Uterus (tissue), 4 donors: Measurements from ENCODE around the gene KLF11. TPM values are rescaled to one million over a fixed set of nuclear protein-coding genes. Genes with fewer than 3 reads are reported as not detected.

Experiments
- DNase-seq, 2 donors: peaks; one replicate each; pipeline ENCODE4 v3.0.0-alpha.2; 2019 to 2020
- H3K27ac ChIP-seq, 2 donors: fragments of 200-600 bp; sonication (generic); 1 replicate in 1 of 2; 2 replicates in 1 of 2; pipeline ENCODE4 v1.5.1; 2016 to 2018
- H3K27me3 ChIP-seq, 2 donors: fragments of 200-600 bp; sonication (generic); one replicate each; pipeline ENCODE4 v1.5.1; 2018 to 2019; ENCODE audit warnings: control low read depth in 1 of 2
- H3K36me3 ChIP-seq, 2 donors: fragments of 200-600 bp; sonication (generic); one replicate each; pipeline ENCODE4 v1.5.1; 2019; ENCODE audit warnings: control low read depth in 1 of 2
- H3K4me1 ChIP-seq, 2 donors: fragments of 200-600 bp; sonication (generic); one replicate each; pipeline ENCODE4 v1.5.1; 2018 to 2019; ENCODE audit warnings: control low read depth in 1 of 2
- H3K4me3 ChIP-seq, 2 donors: fragments of 200-600 bp; sonication (generic); 1 replicate in 1 of 2; 2 replicates in 1 of 2; pipeline ENCODE4 v1.5.1; 2018 to 2019; ENCODE audit warnings: mild to moderate bottlenecking in 1 of 2
- H3K9me3 ChIP-seq, 2 donors: fragments of 200-600 bp; sonication (generic); one replicate each; pipeline ENCODE4 v1.5.1; 2019; ENCODE audit warnings: control low read depth in 1 of 2
- CTCF ChIP-seq, 4 experiments: fragments of 200-600 bp in 2 of 4; fragments of 450-650 bp in 2 of 4; sonication (generic) in 2 of 4; IDR thresholded peaks; one replicate each; pipeline ENCODE4 v1.5.1; 2016 to 2019; ENCODE audit warnings: antibody characterized with exemption in 4 of 4, mild to moderate bottlenecking in 2 of 4, moderate library complexity in 1 of 4
- POLR2A ChIP-seq, 2 donors: fragments of 450-650 bp; IDR thresholded peaks; one replicate each; pipeline ENCODE4 v1.6.1; 2016; ENCODE audit warnings: antibody characterized with exemption in 2 of 2, mild to moderate bottlenecking in 1 of 2, moderate library complexity in 1 of 2
- intact Hi-C: fragments of 100-400 bp; cut with DNase I; formaldehyde crosslinking; loops from one replicate; pipeline ENCODE4 v1.15.1; 2023; ENCODE audit warnings: low total_unique reads
- total RNA-seq, 4 donors: library from RNA; depleted of rRNA in 3 of 4; stranded (reverse); fragments of >200 nt in 3 of 4; gene quantifications; one replicate each; pipeline versions ENCODE4 v1.1.0 to v1.2.4, GENCODE V29; 2014 to 2023
- donor health status: DM: yes; HTN: yes; CAD: no.

KLF11 gene
- total RNA-seq, 4 donors from 2014 or later: 23.4 to 49.9 (median 31.7) TPM

- no peak for TF ChIP-seq POLR2A (IDR thresholded peaks at IDR 0.05)
- no peak for TF ChIP-seq CTCF (IDR thresholded peaks at IDR 0.05)
- DNase-seq: no peak
- Histone ChIP-seq H3K27ac (no peak overlapping the region), H3K27me3 (no peaks in the 10 kb centered on the region), H3K4me3 (no peak overlapping the region), H3K9me3 (no peaks in the 10 kb centered on the region), H3K4me1 (no peaks in the 10 kb centered on the region), H3K36me3 (no peaks in the 10 kb centered on the region)
- intact Hi-C loops: no loop called here
Observed at GRCh38 chr2:10033251-10034006, 9.9 kb upstream of the KLF11 start.

GRCh38 chr2:10034333-10035052 is 8.9 kb upstream of the KLF11 start:
- no peak overlapping the region for H3K27ac ChIP-seq
- intact Hi-C loops: no loop called here

GRCh38 chr2:10035053-10035422 is 8.3 kb upstream of the KLF11 start:
- no peaks in the 10 kb centered on the region for H3K36me3 ChIP-seq
- no peak for TF ChIP-seq CTCF (IDR thresholded peaks at IDR 0.05)
- TF ChIP-seq POLR2A (IDR thresholded peaks at IDR 0.05): no peak
- H3K4me3 ChIP-seq: no peak overlapping the region
- H3K4me1 ChIP-seq: no peaks in the 10 kb centered on the region
- intact Hi-C loops: no loop called here
- H3K9me3 ChIP-seq: no peaks in the 10 kb centered on the region
- no peak for DNase-seq
- no peak overlapping the region for H3K27ac ChIP-seq
- H3K27me3 ChIP-seq: no peaks in the 10 kb centered on the region

More at GRCh38 chr2:10034333-10035052, 8.9 kb upstream of the KLF11 start:
- TF ChIP-seq POLR2A (IDR thresholded peaks at IDR 0.05) (no peak), CTCF (IDR thresholded peaks at IDR 0.05) (no peak)
- Histone ChIP-seq H3K4me3 (no peak overlapping the region), H3K9me3 (no peaks in the 10 kb centered on the region), H3K4me1 (no peaks in the 10 kb centered on the region), H3K36me3 (no peaks in the 10 kb centered on the region), H3K27me3 (no peaks in the 10 kb centered on the region)
- no peak for DNase-seq

GRCh38 chr2:10035633-10036032 is 7.7 kb upstream of the KLF11 start:
- no peak for TF ChIP-seq CTCF (IDR thresholded peaks at IDR 0.05)
- TF ChIP-seq POLR2A (IDR thresholded peaks at IDR 0.05): no peak
- H3K4me1 ChIP-seq: no peaks in the 10 kb centered on the region
- no peaks in the 10 kb centered on the region for H3K27me3 ChIP-seq
- intact Hi-C loops: no loop called here
- DNase-seq: no peak
- no peaks in the 10 kb centered on the region for H3K36me3 ChIP-seq
- no peak overlapping the region for H3K4me3 ChIP-seq
- peak overlapping the region; percentile 37 to 39 for H3K27ac ChIP-seq
- H3K9me3 ChIP-seq: no peaks in the 10 kb centered on the region
